K562 (cell line): ENCODE measurements around the gene KCNK4. TPM values are rescaled to one million over a fixed set of nuclear protein-coding genes. Genes with fewer than 3 reads are reported as not detected.
A peak's percentile ranks its signal among the peaks of the same experiment; 100 is the strongest.

Experiments
- BCL6 ChIP-seq: fragments of 250-450 bp; sonication (Bioruptor Pico); IDR thresholded peaks from 2 replicates; pipeline ENCODE4 v1.4.0; 2020
- CEBPG ChIP-seq, 3 experiments: fragments of 200-800 bp in 1 of 3; sonication (Bioruptor generic) in 1 of 3; sonication (generic) in 1 of 3; formaldehyde crosslinking in 1 of 3; IDR thresholded peaks in 2 of 3; conservative IDR thresholded peaks in 1 of 3; 2 replicates each; pipeline versions ENCODE4 v1.6.1 to v1.8.0; 2016 to 2022; ENCODE audit warnings: missing compliant biosample characterization in 2 of 3, missing genetic modification characterization in 2 of 3, mild to moderate bottlenecking in 1 of 3, missing genetic modification reagents in 1 of 3
- MED1 ChIP-seq: sonication (generic); formaldehyde crosslinking; IDR thresholded peaks from 2 replicates; pipeline ENCODE4 v1.8.1; 2023; ENCODE audit warnings: missing genetic modification reagents, borderline replicate concordance
- NFRKB ChIP-seq: fragments of 450-650 bp; IDR thresholded peaks from 2 replicates; pipeline ENCODE4 v1.6.1; 2016; ENCODE audit warnings: low read depth
- NR2F6 ChIP-seq: fragments of 450-650 bp; formaldehyde crosslinking; IDR thresholded peaks from 2 replicates; pipeline ENCODE4 v1.4.0; 2020; ENCODE audit warnings: mild to moderate bottlenecking
- NRF1 ChIP-seq, 2 experiments: fragments of 450-650 bp; IDR thresholded peaks in 1 of 2; conservative IDR thresholded peaks in 1 of 2; 2 replicates each; pipeline ENCODE4 v1.6.1; 2014; ENCODE audit warnings: mild to moderate bottlenecking in 2 of 2
- PCBP2 ChIP-seq: fragments of 200-400 bp; formaldehyde crosslinking; IDR thresholded peaks from 2 replicates; pipeline ENCODE4 v1.6.1; 2018; ENCODE audit warnings: low read length, low read depth, mild to moderate bottlenecking, moderate library complexity; ENCODE audit not compliant: poor library complexity, severe bottlenecking
- PHF8 ChIP-seq: fragments of 200-600 bp; sonication (generic); IDR thresholded peaks from 2 replicates; pipeline ENCODE4 v1.6.1; 2012; ENCODE audit warnings: mixed run types, mild to moderate bottlenecking, inconsistent platforms, low read length, moderate library complexity, borderline replicate concordance
- SIN3B ChIP-seq: fragments of 450-650 bp; IDR thresholded peaks from 2 replicates; pipeline ENCODE4 v1.6.1; 2017; ENCODE audit warnings: low read depth, mild to moderate bottlenecking, moderate library complexity
- SUPT5H ChIP-seq: fragments of 450-650 bp; IDR thresholded peaks from 2 replicates; pipeline ENCODE4 v1.6.1; 2016
- polyA plus RNA-seq, 8 experiments: library from polyadenylated mRNA; depleted of rRNA in 4 of 8; stranded (reverse) in 5 of 8; unstranded in 3 of 8; fragments of >200 nt; fragmentation: Nextera tagmentation in 2 of 8; fragmentation: Illumina TruSeq in 1 of 8; extraction: Ambion mirVana in 2 of 8; extraction: Trizol in 1 of 8; gene quantifications; 2 replicates each; pipeline versions ENCODE4 v1.2.1 to v1.2.3, GENCODE V29; 2011 to 2014; ENCODE audit warnings: inconsistent platforms in 1 of 8, missing spikeins in 1 of 8
- total RNA-seq, 7 experiments: library from RNA; depleted of rRNA in 6 of 7; stranded (reverse); fragments of >200 nt in 6 of 7; fragmentation: Illumina TruSeq in 2 of 7; extraction: Trizol in 2 of 7; gene quantifications; 2 replicates each; pipeline versions ENCODE4 v1.2.1 to v1.2.3, GENCODE V29; 2011 to 2021; ENCODE audit warnings: low replicate concordance in 1 of 7
- TF ChIP-seq, protein P1 (sequence below), 2 experiments: fragments of 450-650 bp in 1 of 2; sonication (generic) in 1 of 2; formaldehyde crosslinking; conservative IDR thresholded peaks; 2 replicates each; pipeline versions ENCODE4 v1.4.0 to v1.8.1; 2020 to 2022; ENCODE audit warnings: mild to moderate bottlenecking in 1 of 2, missing genetic modification reagents in 1 of 2
- TF ChIP-seq, protein P2 (sequence below): fragments of 150-350 bp; conservative IDR thresholded peaks from 2 replicates; pipeline ENCODE4 v1.6.1; 2014; ENCODE audit warnings: low read length
- TF ChIP-seq, protein P3 (sequence below): sonication (generic); formaldehyde crosslinking; IDR thresholded peaks from 2 replicates; pipeline ENCODE4 v1.8.0; 2022; ENCODE audit warnings: mild to moderate bottlenecking, missing genetic modification reagents
- TF ChIP-seq, protein P4 (sequence below), 3 experiments: fragments of 200-800 bp in 1 of 3; sonication (Bioruptor generic) in 1 of 3; sonication (generic) in 1 of 3; formaldehyde crosslinking in 1 of 3; IDR thresholded peaks; 2 replicates each; pipeline versions ENCODE4 v1.6.1 to v1.8.0; 2016 to 2022; ENCODE audit warnings: mild to moderate bottlenecking in 2 of 3, missing compliant biosample characterization in 2 of 3, missing genetic modification characterization in 2 of 3, missing genetic modification reagents in 1 of 3
- TF ChIP-seq, protein P5 (sequence below): sonication (generic); formaldehyde crosslinking; IDR thresholded peaks from 2 replicates; pipeline ENCODE4 v1.8.0; 2022; ENCODE audit warnings: mild to moderate bottlenecking, missing genetic modification reagents
- TF ChIP-seq, protein P6 (sequence below): fragments of 250-450 bp; sonication (Bioruptor Pico); IDR thresholded peaks from 2 replicates; pipeline ENCODE4 v1.9.0; 2021; ENCODE audit warnings: mild to moderate bottlenecking, inconsistent platforms

The KCNK4 gene
- total and polyA plus RNA-seq, 9 of the 15 experiments (the other 6 are each of a cell fraction or from before 2014, with no cell fraction given): not detected

DNA sequence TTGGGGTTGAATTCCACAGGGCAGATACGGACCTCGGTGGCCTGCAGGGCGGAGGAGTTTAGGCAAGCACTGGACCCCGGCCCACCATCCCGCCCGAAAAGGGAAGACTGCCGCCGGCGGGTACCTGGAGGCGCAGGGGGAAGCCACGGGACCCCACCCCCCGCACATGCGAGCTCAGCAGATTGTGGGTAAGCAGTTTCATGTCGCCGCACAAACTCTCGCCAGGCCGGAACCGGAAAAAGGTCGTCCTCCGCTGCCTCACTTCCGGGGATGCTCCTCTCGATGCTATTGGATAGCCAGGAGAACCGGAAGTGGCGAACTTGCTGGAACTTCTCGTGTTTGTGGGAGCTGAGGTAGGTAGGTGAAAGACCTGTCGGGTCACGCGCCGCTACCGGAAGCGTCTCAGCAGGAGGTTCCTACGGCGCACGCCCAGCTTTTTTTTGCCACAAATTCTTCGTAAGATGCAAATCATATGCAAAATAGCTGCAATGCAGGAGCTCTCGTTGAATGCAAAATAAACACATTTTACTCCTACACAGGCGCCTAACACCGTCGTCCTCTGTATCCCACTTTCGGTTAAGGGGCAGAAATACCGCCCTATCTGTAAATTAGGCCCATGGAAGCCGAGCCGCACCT is 26.3 kb downstream of the KCNK4 start, which contains the start of gene TRMT112 (continued):
- TF ChIP-seq, protein P1, sequence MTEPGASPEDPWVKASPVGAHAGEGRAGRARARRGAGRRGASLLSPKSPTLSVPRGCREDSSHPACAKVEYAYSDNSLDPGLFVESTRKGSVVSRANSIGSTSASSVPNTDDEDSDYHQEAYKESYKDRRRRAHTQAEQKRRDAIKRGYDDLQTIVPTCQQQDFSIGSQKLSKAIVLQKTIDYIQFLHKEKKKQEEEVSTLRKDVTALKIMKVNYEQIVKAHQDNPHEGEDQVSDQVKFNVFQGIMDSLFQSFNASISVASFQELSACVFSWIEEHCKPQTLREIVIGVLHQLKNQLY (CRISPR knock-in tag; conservative IDR thresholded peaks at IDR 0.05): no peak
- TF ChIP-seq, protein P2, sequence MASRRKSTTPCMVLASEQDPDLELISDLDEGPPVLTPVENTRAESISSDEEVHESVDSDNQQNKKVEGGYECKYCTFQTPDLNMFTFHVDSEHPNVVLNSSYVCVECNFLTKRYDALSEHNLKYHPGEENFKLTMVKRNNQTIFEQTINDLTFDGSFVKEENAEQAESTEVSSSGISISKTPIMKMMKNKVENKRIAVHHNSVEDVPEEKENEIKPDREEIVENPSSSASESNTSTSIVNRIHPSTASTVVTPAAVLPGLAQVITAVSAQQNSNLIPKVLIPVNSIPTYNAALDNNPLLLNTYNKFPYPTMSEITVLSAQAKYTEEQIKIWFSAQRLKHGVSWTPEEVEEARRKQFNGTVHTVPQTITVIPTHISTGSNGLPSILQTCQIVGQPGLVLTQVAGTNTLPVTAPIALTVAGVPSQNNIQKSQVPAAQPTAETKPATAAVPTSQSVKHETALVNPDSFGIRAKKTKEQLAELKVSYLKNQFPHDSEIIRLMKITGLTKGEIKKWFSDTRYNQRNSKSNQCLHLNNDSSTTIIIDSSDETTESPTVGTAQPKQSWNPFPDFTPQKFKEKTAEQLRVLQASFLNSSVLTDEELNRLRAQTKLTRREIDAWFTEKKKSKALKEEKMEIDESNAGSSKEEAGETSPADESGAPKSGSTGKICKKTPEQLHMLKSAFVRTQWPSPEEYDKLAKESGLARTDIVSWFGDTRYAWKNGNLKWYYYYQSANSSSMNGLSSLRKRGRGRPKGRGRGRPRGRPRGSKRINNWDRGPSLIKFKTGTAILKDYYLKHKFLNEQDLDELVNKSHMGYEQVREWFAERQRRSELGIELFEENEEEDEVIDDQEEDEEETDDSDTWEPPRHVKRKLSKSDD: no peak
- TF ChIP-seq SUPT5H (peak; percentile 88), PHF8 (peak; percentile 81), NFRKB (no peak; the same call in 1 of the 2 replicates), NRF1 (conservative IDR thresholded peaks at IDR 0.05 in 1 of 2, IDR thresholded peaks at IDR 0.05 in 1 of 2) (no peak), CEBPG (CRISPR knock-in tag; IDR thresholded peaks at IDR 0.05) (peak; percentile 28; the same call in 1 of the 2 replicates), CEBPG (tag; conservative IDR thresholded peaks at IDR 0.05 in 1 of 2, IDR thresholded peaks at IDR 0.05 in 1 of 2) (no peak), SIN3B (peak; percentile 82; the same call in 1 of the 2 replicates), MED1 (CRISPR knock-in tag) (no peak), BCL6 (no peak), PCBP2 (no peak), NR2F6 (CRISPR knock-in tag) (no peak)
- TF ChIP-seq, protein P3, sequence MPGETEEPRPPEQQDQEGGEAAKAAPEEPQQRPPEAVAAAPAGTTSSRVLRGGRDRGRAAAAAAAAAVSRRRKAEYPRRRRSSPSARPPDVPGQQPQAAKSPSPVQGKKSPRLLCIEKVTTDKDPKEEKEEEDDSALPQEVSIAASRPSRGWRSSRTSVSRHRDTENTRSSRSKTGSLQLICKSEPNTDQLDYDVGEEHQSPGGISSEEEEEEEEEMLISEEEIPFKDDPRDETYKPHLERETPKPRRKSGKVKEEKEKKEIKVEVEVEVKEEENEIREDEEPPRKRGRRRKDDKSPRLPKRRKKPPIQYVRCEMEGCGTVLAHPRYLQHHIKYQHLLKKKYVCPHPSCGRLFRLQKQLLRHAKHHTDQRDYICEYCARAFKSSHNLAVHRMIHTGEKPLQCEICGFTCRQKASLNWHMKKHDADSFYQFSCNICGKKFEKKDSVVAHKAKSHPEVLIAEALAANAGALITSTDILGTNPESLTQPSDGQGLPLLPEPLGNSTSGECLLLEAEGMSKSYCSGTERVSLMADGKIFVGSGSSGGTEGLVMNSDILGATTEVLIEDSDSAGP (CRISPR knock-in tag): no peak
- TF ChIP-seq, protein P4, sequence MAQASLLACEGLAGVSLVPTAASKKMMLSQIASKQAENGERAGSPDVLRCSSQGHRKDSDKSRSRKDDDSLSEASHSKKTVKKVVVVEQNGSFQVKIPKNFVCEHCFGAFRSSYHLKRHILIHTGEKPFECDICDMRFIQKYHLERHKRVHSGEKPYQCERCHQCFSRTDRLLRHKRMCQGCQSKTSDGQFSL (CRISPR knock-in tag; IDR thresholded peaks at IDR 0.05): no peak
- TF ChIP-seq, protein P4 (tag; IDR thresholded peaks at IDR 0.05): no peak
- TF ChIP-seq, protein P5, sequence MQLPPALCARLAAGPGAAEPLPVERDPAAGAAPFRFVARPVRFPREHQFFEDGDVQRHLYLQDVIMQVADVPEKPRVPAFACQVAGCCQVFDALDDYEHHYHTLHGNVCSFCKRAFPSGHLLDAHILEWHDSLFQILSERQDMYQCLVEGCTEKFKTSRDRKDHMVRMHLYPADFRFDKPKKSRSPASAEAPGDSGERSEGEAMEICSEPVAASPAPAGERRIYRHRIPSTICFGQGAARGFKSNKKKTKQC (CRISPR knock-in tag): peak; percentile 55; the same call in 1 of the 2 replicates
- TF ChIP-seq, protein P6, sequence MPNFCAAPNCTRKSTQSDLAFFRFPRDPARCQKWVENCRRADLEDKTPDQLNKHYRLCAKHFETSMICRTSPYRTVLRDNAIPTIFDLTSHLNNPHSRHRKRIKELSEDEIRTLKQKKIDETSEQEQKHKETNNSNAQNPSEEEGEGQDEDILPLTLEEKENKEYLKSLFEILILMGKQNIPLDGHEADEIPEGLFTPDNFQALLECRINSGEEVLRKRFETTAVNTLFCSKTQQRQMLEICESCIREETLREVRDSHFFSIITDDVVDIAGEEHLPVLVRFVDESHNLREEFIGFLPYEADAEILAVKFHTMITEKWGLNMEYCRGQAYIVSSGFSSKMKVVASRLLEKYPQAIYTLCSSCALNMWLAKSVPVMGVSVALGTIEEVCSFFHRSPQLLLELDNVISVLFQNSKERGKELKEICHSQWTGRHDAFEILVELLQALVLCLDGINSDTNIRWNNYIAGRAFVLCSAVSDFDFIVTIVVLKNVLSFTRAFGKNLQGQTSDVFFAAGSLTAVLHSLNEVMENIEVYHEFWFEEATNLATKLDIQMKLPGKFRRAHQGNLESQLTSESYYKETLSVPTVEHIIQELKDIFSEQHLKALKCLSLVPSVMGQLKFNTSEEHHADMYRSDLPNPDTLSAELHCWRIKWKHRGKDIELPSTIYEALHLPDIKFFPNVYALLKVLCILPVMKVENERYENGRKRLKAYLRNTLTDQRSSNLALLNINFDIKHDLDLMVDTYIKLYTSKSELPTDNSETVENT (CRISPR knock-in tag): no peak
